Cardiac muscle cell (in vitro differentiated cells and primary cell): ENCODE measurements around the gene PDP2. TPM values are rescaled to one million over a fixed set of nuclear protein-coding genes. Genes with fewer than 3 reads are reported as not detected.

Experiments used
- DNase-seq, 2 donors: peaks; one replicate each; pipeline versions ENCODE4 v3.0.0 to v3.0.0-alpha.2; 2010 to 2017; ENCODE audit warnings: low read depth in 1 of 2, low spot score in 1 of 2
- H3K27ac ChIP-seq: fragments of 200-600 bp; sonication (generic); 2 replicates; pipeline ENCODE4 v1.5.1; 2016
- H3K27me3 ChIP-seq: fragments of 200-600 bp; sonication (generic); 2 replicates; pipeline ENCODE4 v1.6.0; 2016; ENCODE audit warnings: control low read depth
- H3K36me3 ChIP-seq: fragments of 200-600 bp; sonication (generic); 2 replicates; pipeline ENCODE4 v1.5.1; 2016; ENCODE audit warnings: control low read depth
- H3K4me1 ChIP-seq: fragments of 200-600 bp; sonication (generic); 2 replicates; pipeline ENCODE4 v1.8.1; 2017; ENCODE audit warnings: low read depth, mild to moderate bottlenecking, mixed run types
- H3K4me3 ChIP-seq: fragments of 200-600 bp; sonication (generic); 2 replicates; pipeline ENCODE4 v1.5.1; 2016; ENCODE audit warnings: mild to moderate bottlenecking
- H3K9me3 ChIP-seq: fragments of 200-600 bp; sonication (generic); 2 replicates; pipeline ENCODE4 v1.5.1; 2017; ENCODE audit warnings: low read depth, mild to moderate bottlenecking, control low read depth
- CTCF ChIP-seq: IDR thresholded peaks from 2 replicates; pipeline ENCODE4 v1.5.1; 2012; ENCODE audit warnings: low read depth, mild to moderate bottlenecking, low read length
- polyA plus RNA-seq: library from polyadenylated mRNA; unstranded; fragments of >200 nt; fragmentation: Nextera tagmentation; extraction: Ambion mirVana; gene quantifications from 2 replicates; pipeline ENCODE4 v1.2.1, GENCODE V29; 2016
- total RNA-seq: library from RNA; depleted of rRNA; stranded (reverse); fragments of >200 nt; gene quantifications from 2 replicates; pipeline ENCODE4 v1.2.3, GENCODE V29; 2016

Gene PDP2
- total and polyA plus RNA-seq, 2 experiments from 2014 or later, result 4.1 to 19.4 TPM

- no peak for TF ChIP-seq CTCF
- no peaks in the 10 kb centered on the region for H3K27me3 ChIP-seq
- H3K4me1 ChIP-seq, result peaks cover 5% of the 10 kb centered on the region
- H3K36me3 ChIP-seq, result peaks cover 7% of the 10 kb centered on the region
- no peak overlapping the region for H3K4me3 ChIP-seq
- H3K27ac ChIP-seq, result no peak overlapping the region
- H3K9me3 ChIP-seq, result no peaks in the 10 kb centered on the region
- DNase-seq, result no peak
Measured at GRCh38 chr16:66888647-66889615, 8.6 kb downstream of the PDP2 start.

- peaks cover 5% of the 10 kb centered on the region for H3K4me1 ChIP-seq
- no peak for TF ChIP-seq CTCF
- H3K27me3 ChIP-seq, result no peaks in the 10 kb centered on the region
- H3K36me3 ChIP-seq, result peaks cover 7% of the 10 kb centered on the region
- DNase-seq, result no peak
- no peak overlapping the region for H3K27ac ChIP-seq
- H3K9me3 ChIP-seq, result no peaks in the 10 kb centered on the region
- no peak overlapping the region for H3K4me3 ChIP-seq
Measured at GRCh38 chr16:66889622-66890021, 9.3 kb downstream of the PDP2 start.

- Histone ChIP-seq H3K36me3 (peaks cover 5% of the 10 kb centered on the region), H3K27me3 (no peaks in the 10 kb centered on the region), H3K4me3 (no peak overlapping the region), H3K27ac (no peak overlapping the region), H3K4me1 (peaks cover 10% of the 10 kb centered on the region), H3K9me3 (no peaks in the 10 kb centered on the region)
- no peak for TF ChIP-seq CTCF
- no peak for DNase-seq
Measured at GRCh38 chr16:66890799-66891198, 10.5 kb downstream of the PDP2 start.

GRCh38 chr16:66891360-66891759, 11.0 kb downstream of the PDP2 start:
- Histone ChIP-seq H3K36me3 (peaks cover 5% of the 10 kb centered on the region), H3K27ac (no peak overlapping the region), H3K4me3 (no peak overlapping the region), H3K9me3 (no peaks in the 10 kb centered on the region), H3K27me3 (no peaks in the 10 kb centered on the region), H3K4me1 (peaks cover 14% of the 10 kb centered on the region)
- no peak for TF ChIP-seq CTCF
- DNase-seq, result no peak

GRCh38 chr16:66891797-66892196, 11.5 kb downstream of the PDP2 start:
- Histone ChIP-seq H3K9me3 (no peaks in the 10 kb centered on the region), H3K36me3 (peaks cover 1% of the 10 kb centered on the region), H3K4me3 (no peak overlapping the region), H3K27me3 (no peaks in the 10 kb centered on the region), H3K27ac (no peak overlapping the region), H3K4me1 (peaks cover 14% of the 10 kb centered on the region)
- no peak for TF ChIP-seq CTCF
- no peak for DNase-seq
